GM19099 (cell line): Measurements from ENCODE around the gene THAP3.

Source experiments
- POLR2A ChIP-seq: IDR thresholded peaks from 3 replicates; pipeline ENCODE4 v1.6.1; 2011; ENCODE audit warnings: low read depth; ENCODE audit not compliant: insufficient read length; ENCODE audit errors: extremely low read depth

THAP3 gene

DNA sequence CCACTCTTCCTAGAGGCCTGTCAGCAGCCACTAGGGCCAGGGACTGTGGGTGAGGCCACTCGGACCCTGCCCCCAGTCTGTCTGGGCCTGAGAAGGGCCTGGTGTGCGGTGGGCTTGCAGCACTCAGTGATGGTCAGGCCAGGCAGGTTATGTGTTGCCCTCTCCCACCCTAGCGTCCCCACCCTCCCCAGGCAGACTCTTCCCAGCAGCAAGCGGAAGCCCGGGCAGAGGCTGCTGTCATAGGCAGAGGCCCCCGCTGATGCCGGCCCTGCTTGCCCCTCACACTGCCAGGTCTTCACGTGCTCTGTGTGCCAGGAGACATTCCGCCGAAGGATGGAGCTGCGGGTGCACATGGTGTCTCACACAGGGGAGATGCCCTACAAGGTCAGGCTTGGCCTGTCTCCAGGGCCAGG is 38.3 kb upstream of the THAP3 start:
- TF ChIP-seq POLR2A, result no peak

GRCh38 chr1:6587261-6588005 is 37.2 kb upstream of the THAP3 start:
- TF ChIP-seq POLR2A, result no peak

- TF ChIP-seq POLR2A, result no peak
Observed at GRCh38 chr1:6588128-6588892, 36.4 kb upstream of the THAP3 start.

- TF ChIP-seq POLR2A, result no peak
Observed at GRCh38 chr1:6588893-6589520, 35.7 kb upstream of the THAP3 start.

DNA sequence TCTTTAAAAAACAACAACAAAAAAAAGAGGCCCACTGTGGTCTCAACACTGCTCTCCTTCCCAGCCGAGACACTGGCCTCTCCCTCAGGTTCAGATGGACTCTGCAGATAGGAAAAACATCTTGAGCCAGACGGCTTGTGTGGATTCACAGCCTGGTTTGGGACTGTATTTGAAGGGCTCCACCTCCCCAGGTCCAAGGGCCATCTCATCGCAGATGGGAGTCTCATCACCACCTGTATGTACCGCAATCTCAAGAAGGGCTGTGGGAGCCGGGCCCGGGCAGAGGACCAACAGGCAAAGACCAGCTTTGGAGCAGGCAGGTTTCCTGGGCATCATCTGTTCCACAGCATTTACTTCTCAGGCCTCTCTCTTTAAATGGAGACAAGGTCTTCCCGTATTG is 34.6 kb upstream of the THAP3 start:
- TF ChIP-seq POLR2A, result no peak

DNA sequence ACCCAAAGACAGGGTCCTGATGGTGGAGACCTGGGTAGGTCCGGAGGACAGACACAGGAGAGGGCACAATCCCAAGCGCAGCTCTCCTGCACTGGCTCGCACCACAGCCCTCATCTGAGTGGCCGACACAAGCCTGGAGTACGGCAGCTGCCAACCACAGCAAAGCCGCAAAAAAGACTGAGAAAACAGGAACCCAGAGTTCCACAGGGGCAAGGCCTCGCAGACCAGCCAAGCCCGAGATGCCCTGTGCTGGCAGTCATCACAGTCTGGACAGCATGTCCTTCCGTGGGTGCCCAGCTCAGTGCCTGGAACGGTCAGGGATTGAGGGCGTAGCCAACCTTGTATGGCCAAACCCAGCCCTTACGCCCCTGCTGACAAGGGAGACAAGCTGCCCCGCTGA is 33.4 kb upstream of the THAP3 start:
- no peak for TF ChIP-seq POLR2A

DNA sequence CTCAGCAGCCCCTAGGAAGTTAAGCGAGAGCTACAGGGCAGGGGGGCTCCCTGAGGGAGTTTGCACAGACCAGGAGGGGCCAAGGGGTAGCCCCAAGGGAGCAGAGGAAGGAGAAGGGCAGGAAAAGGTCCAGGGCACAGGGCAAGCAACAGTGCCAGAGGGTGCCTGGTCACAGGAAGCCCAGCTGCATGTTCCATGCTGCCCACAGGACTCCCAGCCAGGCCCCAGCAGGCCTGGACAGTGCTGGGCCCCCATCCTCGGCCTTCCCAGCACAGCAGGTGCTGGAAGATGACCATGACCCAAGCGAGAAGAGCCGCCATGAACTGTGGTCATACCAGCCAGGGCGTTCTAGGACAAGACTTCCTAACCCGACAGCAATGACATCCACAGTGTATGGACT is 33.0 kb upstream of the THAP3 start:
- TF ChIP-seq POLR2A, result no peak

DNA sequence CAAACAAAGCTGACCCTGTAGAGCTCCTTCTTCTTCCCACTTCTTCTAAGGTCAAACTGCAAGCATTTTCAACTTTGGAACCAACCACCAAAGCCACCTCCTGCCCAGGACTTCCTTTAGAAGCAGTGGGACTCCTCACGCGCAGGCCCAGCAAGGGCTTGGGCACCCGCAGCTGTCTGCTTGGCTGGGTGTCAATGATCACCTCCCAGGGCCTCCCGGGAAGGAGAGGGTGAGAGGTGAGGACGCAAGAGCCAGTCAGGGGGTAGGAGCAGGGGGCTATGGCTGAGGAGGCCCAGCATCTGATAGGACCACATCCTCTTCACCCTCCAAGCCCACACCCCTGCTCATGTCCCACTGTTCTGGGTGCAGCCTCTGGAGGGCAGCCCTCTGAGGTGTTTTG is 32.2 kb upstream of the THAP3 start:
- TF ChIP-seq POLR2A, result no peak

DNA sequence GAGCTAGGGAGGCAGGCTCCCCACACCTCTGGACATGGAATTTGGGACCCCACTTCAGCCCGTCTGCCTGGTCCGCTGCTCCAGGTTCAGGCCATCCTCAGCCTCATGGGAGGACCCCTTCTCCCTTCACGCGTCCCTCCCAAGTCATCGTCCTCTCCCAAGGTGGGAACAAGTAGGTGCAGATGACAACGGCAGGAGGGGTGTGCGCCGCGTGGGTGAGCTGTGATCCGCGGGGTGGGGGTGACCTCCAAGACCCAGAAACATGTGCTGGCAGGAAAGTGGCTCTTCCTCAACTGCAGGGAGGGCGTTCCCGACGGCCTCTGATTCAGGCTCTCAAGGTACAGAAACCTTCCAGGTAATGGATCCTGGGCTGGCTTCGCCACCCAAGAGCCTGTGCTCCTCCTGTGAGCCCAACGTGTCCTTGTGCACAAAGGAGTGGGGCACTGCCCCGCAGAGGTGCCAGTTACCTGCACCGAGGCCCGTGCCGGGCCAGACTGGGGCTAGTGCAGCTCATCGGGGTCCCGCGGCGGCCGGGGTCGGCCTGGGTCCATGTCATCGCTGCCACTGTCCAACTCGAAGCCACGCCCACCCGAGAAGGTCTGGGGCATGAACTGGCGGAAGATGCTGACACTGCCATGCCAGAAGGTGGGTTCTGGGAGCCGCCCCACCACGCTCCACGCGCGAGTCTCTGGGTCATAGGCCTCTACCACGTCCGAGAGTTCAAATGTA is 31.6 kb upstream of the THAP3 start:
- no peak for TF ChIP-seq POLR2A

GRCh38 chr1:6593810-6594209 is 30.9 kb upstream of the THAP3 start:
- no peak for TF ChIP-seq POLR2A

DNA sequence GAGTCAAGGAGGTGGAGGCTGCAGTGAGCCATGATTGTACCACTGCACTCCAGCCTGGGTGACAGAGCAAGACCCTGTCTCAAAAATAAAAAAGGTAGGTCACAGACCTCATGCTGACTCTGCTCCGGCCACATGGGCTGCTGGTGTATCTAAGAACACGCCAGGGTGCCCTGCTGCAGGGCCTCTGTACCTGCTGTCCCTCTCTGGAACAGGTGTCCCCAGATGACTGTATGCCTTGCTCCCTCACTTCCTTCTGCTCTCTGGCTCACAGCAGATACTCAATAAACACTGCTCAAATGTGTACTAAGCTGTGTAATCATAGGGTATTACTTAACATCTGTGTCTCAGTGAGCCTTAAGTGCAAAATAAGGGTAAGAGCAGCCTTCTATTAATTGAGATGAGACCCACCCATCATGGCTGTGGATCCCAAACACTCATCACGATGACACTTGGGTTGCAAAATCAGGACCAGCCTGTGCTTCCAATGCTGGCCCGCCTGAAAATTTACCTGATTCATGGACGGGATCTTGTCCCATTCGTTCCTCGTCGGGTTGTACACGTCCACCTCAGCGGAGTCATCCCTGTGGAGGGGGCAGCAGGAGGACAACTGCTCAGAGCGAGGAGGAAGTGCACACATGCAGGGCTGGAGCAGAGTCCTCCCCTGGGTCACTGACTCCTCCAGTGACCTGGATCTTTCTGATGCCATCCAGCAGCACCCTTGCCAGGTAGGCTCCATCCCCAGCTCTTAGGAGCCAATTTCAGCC is 29.5 kb upstream of the THAP3 start:
- TF ChIP-seq POLR2A, result no peak

DNA sequence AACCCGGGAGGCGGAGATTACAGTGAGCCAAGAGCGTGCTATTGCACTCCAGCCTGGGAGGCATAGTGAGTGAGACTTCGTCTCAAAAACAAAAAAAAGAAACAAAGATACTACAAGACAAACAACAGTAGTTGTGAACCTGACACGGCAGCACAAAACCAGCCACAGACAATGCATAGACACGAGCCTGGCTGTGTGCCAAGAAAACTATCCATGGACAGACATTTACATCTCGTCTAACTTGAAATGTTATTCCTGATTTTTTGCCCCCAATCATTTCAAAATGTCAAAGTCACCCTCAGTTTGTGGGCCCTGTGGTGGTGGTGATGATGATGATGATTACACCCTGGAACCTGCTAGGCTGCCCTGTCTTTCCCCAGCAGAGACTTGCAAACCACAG is 28.3 kb upstream of the THAP3 start:
- no peak for TF ChIP-seq POLR2A

- no peak for TF ChIP-seq POLR2A
Observed at GRCh38 chr1:6596886-6597776, 27.5 kb upstream of the THAP3 start.

- no peak for TF ChIP-seq POLR2A
Observed at GRCh38 chr1:6597777-6598131, 26.9 kb upstream of the THAP3 start.
